ENCODE data around the gene KANSL1L.

The KANSL1L gene

DNA sequence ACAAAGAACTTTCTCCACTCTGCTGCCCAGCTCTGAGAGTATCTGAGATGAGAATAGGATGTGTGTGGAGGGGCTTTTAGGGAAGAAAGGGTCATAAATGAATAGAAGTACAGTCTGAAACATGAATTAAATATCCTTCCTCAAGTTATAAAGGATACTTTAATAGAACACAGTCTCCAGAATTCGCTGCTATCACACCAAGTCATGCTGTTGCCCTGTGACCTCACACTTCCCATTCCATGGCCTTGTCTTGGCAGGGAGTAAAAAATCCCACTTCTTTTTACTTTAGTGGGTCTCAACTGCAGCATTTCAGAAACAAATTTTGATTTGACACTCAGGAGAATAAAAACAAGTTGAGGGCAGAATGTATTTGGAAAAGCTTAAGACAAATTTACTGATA, 172.6 kb downstream of the KANSL1L start:
- no peak overlapping the region for H3K4me3 ChIP-seq (ENCODE audit: low read depth, low read length)
- H3K9ac ChIP-seq (ENCODE audit: low read length) = no peak overlapping the region
- H3K36me3 ChIP-seq (ENCODE audit: control insufficient read depth, insufficient read depth, low read length) = no peaks in the 10 kb centered on the region
- no peak overlapping the region for H3K27ac ChIP-seq (ENCODE audit: low read depth, low read length)
- H3K4me1 ChIP-seq (ENCODE audit: control insufficient read depth, insufficient read depth, low read length) = 0 out of 2 replicates have a peak, but pooled peaks cover 4% of the 10 kb centered on the region
- no peaks in the 10 kb centered on the region for H3K9me3 ChIP-seq (ENCODE audit: control insufficient read depth, insufficient read depth, low read depth, low read length)
- H3K27me3 ChIP-seq (ENCODE audit: control insufficient read depth, insufficient read depth, low read length) = no peaks in the 10 kb centered on the region

DNA sequence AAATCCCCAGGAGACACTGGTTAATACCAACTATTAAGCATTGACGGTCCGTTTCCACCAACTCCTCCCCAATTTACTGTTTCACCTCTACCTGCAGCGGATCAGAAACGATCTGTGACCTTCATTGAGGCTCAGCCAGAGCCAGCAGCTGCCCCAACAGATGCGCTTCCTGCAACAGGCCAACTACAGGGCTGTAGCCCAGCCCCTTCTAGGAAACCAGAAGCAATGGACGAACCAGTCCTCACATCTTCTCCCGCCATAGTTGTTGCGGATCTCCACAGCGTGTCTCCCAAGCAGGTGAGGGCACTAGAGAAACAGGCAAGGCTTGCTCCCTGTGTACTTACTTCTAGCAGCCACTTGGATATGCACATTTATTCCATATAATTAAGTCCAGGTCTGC, 177.2 kb downstream of the KANSL1L start:
- H3K36me3 ChIP-seq (ENCODE audit: control insufficient read depth, insufficient read depth, low read length) = no peaks in the 10 kb centered on the region
- H3K4me3 ChIP-seq (ENCODE audit: low read depth, low read length) = no peak overlapping the region
- no peaks in the 10 kb centered on the region for H3K27me3 ChIP-seq (ENCODE audit: control insufficient read depth, insufficient read depth, low read length)
- H3K4me1 ChIP-seq (ENCODE audit: control insufficient read depth, insufficient read depth, low read length) = no peaks in the 10 kb centered on the region
- H3K27ac ChIP-seq (ENCODE audit: low read depth, low read length) = no peak overlapping the region
- no peaks in the 10 kb centered on the region for H3K9me3 ChIP-seq (ENCODE audit: control insufficient read depth, insufficient read depth, low read depth, low read length)
- no peak overlapping the region for H3K9ac ChIP-seq (ENCODE audit: low read length)

DNA sequence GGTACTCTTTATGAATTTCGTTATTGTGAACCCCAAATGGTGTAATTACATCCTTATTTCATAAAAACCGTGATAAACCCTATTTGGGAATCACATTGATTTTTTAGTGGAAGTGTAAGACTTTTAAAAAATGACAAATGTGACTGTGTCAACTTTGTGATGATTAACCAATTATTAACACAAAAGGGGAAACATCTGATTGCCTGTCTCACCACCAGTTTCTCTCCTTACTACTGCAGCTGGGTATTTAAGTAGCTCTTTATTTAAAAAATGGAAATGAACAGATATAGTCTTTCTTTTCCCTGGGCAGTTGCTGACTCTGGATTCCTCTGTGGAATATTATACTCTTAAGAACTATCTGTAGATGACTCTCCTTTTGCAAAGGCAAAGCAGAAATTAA, 180.4 kb downstream of the KANSL1L start:
- Histone ChIP-seq H3K9me3 (ENCODE audit: control insufficient read depth, insufficient read depth, low read depth, low read length) (no peaks in the 10 kb centered on the region), H3K27ac (ENCODE audit: low read depth, low read length) (no peak overlapping the region), H3K4me3 (ENCODE audit: low read depth, low read length) (no peak overlapping the region), H3K36me3 (ENCODE audit: control insufficient read depth, insufficient read depth, low read length) (no peaks in the 10 kb centered on the region), H3K9ac (ENCODE audit: low read length) (no peak overlapping the region), H3K27me3 (ENCODE audit: control insufficient read depth, insufficient read depth, low read length) (no peaks in the 10 kb centered on the region), H3K4me1 (ENCODE audit: control insufficient read depth, insufficient read depth, low read length) (no peaks in the 10 kb centered on the region)

- Histone ChIP-seq H3K9me3 (ENCODE audit: control insufficient read depth, insufficient read depth, low read depth, low read length) (no peaks in the 10 kb centered on the region), H3K4me3 (ENCODE audit: low read depth, low read length) (no peak overlapping the region), H3K36me3 (ENCODE audit: control insufficient read depth, insufficient read depth, low read length) (no peaks in the 10 kb centered on the region), H3K27ac (ENCODE audit: low read depth, low read length) (no peak overlapping the region), H3K27me3 (ENCODE audit: control insufficient read depth, insufficient read depth, low read length) (no peaks in the 10 kb centered on the region), H3K9ac (ENCODE audit: low read length) (no peak overlapping the region), H3K4me1 (ENCODE audit: control insufficient read depth, insufficient read depth, low read length) (no peaks in the 10 kb centered on the region)
Measured at GRCh38 chr2:209988010-209988409, 183.2 kb downstream of the KANSL1L start.

- Histone ChIP-seq H3K9ac (ENCODE audit: low read length) (no peak overlapping the region), H3K9me3 (ENCODE audit: control insufficient read depth, insufficient read depth, low read depth, low read length) (no peaks in the 10 kb centered on the region), H3K4me1 (ENCODE audit: control insufficient read depth, insufficient read depth, low read length) (no peaks in the 10 kb centered on the region), H3K27ac (ENCODE audit: low read depth, low read length) (no peak overlapping the region), H3K27me3 (ENCODE audit: control insufficient read depth, insufficient read depth, low read length) (no peaks in the 10 kb centered on the region), H3K36me3 (ENCODE audit: control insufficient read depth, insufficient read depth, low read length) (no peaks in the 10 kb centered on the region), H3K4me3 (ENCODE audit: low read depth, low read length) (no peak overlapping the region)
Measured at GRCh38 chr2:209986415-209986814, 184.8 kb downstream of the KANSL1L start.

DNA sequence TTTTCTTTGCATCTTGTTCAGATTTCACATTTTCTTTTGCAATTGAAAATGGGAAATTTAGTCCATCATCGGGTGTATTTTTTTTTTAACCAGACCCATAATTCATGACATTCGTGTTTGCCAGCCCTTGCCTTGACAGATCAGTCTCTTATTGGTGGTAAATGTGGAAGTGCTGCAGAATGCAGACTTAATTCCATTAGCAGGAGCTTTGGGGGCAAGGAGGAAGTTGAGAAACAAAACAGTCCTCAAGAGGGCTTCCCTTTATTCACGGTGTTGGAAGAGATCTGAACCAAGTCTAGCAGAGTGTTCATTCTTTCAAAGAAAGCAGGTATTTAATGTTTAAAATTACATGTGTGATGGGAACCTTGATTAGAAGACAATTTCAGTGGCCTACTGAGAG, 185.3 kb downstream of the KANSL1L start:
- no peak overlapping the region for H3K4me3 ChIP-seq (ENCODE audit: low read depth, low read length)
- no peak overlapping the region for H3K9ac ChIP-seq (ENCODE audit: low read length)
- H3K9me3 ChIP-seq (ENCODE audit: control insufficient read depth, insufficient read depth, low read depth, low read length) = no peaks in the 10 kb centered on the region
- no peak overlapping the region for H3K27ac ChIP-seq (ENCODE audit: low read depth, low read length)
- H3K4me1 ChIP-seq (ENCODE audit: control insufficient read depth, insufficient read depth, low read length) = no peaks in the 10 kb centered on the region
- no peaks in the 10 kb centered on the region for H3K36me3 ChIP-seq (ENCODE audit: control insufficient read depth, insufficient read depth, low read length)
- H3K27me3 ChIP-seq (ENCODE audit: control insufficient read depth, insufficient read depth, low read length) = no peaks in the 10 kb centered on the region

DNA sequence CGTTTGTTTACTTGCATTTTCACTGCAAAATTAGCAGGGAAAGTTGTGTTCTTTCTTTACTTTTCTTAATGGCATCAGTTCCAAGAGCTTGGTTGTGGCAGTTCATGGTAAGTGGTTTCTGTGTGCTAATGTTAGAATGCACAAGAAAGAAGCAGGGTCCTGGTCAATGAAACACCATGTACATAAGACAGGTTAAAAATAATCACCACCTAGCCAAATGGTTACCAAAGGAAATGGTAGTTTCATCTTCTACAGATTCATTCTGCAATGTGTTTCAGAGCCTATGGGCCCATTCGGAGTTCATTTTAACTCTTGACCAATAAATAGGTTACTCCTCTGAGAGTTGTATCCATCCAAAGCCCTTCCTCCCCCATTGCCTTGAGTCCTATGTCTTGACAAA, 186.9 kb downstream of the KANSL1L start:
- Histone ChIP-seq H3K9ac (ENCODE audit: low read length) (no peak overlapping the region), H3K36me3 (ENCODE audit: control insufficient read depth, insufficient read depth, low read length) (no peaks in the 10 kb centered on the region), H3K27me3 (ENCODE audit: control insufficient read depth, insufficient read depth, low read length) (no peaks in the 10 kb centered on the region), H3K4me3 (ENCODE audit: low read depth, low read length) (no peak overlapping the region), H3K4me1 (ENCODE audit: control insufficient read depth, insufficient read depth, low read length) (no peaks in the 10 kb centered on the region), H3K27ac (ENCODE audit: low read depth, low read length) (no peak overlapping the region), H3K9me3 (ENCODE audit: control insufficient read depth, insufficient read depth, low read depth, low read length) (no peaks in the 10 kb centered on the region)

GRCh38 chr2:209977386-209978239, 193.6 kb downstream of the KANSL1L start:
- Histone ChIP-seq H3K27me3 (ENCODE audit: control insufficient read depth, insufficient read depth, low read length) (0 out of 2 replicates have a peak, but pooled peaks cover 3% of the 10 kb centered on the region), H3K27ac (ENCODE audit: low read depth, low read length) (no peak overlapping the region), H3K4me1 (ENCODE audit: control insufficient read depth, insufficient read depth, low read length) (no peaks in the 10 kb centered on the region), H3K4me3 (ENCODE audit: low read depth, low read length) (no peak overlapping the region), H3K9me3 (ENCODE audit: control insufficient read depth, insufficient read depth, low read depth, low read length) (no peaks in the 10 kb centered on the region), H3K9ac (ENCODE audit: low read length) (no peak overlapping the region), H3K36me3 (ENCODE audit: control insufficient read depth, insufficient read depth, low read length) (no peaks in the 10 kb centered on the region)

GRCh38 chr2:209976698-209977385, 194.4 kb downstream of the KANSL1L start:
- no peaks in the 10 kb centered on the region for H3K4me1 ChIP-seq (ENCODE audit: control insufficient read depth, insufficient read depth, low read length)
- H3K27me3 ChIP-seq (ENCODE audit: control insufficient read depth, insufficient read depth, low read length) = 0 out of 2 replicates have a peak, but pooled peaks cover 3% of the 10 kb centered on the region
- H3K36me3 ChIP-seq (ENCODE audit: control insufficient read depth, insufficient read depth, low read length) = no peaks in the 10 kb centered on the region
- no peak overlapping the region for H3K9ac ChIP-seq (ENCODE audit: low read length)
- H3K27ac ChIP-seq (ENCODE audit: low read depth, low read length) = no peak overlapping the region
- H3K9me3 ChIP-seq (ENCODE audit: control insufficient read depth, insufficient read depth, low read depth, low read length) = no peaks in the 10 kb centered on the region
- no peak overlapping the region for H3K4me3 ChIP-seq (ENCODE audit: low read depth, low read length)

DNA sequence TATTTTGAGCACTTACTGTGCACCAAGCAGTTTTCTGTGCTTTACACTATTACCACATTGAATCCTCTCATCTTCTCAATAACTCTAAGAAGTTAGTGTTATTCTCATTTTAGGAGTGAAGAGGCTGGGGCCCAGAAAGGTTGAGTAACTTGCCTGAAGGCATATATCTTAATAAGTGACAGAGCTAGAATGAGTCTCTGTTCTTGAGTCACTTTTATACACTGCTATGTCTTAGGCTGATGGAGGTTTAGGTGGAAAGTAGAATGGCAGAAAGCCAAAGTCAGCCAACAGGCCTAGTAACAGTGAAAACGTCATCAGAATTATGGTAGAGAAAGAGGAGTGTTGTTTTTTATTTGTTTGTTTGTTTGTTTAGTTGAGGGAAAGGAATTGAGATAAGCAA, 196.6 kb downstream of the KANSL1L start:
- H3K27ac ChIP-seq (ENCODE audit: low read depth, low read length) = no peak overlapping the region
- no peaks in the 10 kb centered on the region for H3K4me1 ChIP-seq (ENCODE audit: control insufficient read depth, insufficient read depth, low read length)
- no peak overlapping the region for H3K4me3 ChIP-seq (ENCODE audit: low read depth, low read length)
- H3K9me3 ChIP-seq (ENCODE audit: control insufficient read depth, insufficient read depth, low read depth, low read length) = no peaks in the 10 kb centered on the region
- H3K27me3 ChIP-seq (ENCODE audit: control insufficient read depth, insufficient read depth, low read length) = 0 out of 2 replicates have a peak, but pooled peaks cover 3% of the 10 kb centered on the region
- H3K9ac ChIP-seq (ENCODE audit: low read length) = no peak overlapping the region
- H3K36me3 ChIP-seq (ENCODE audit: control insufficient read depth, insufficient read depth, low read length) = no peaks in the 10 kb centered on the region

DNA sequence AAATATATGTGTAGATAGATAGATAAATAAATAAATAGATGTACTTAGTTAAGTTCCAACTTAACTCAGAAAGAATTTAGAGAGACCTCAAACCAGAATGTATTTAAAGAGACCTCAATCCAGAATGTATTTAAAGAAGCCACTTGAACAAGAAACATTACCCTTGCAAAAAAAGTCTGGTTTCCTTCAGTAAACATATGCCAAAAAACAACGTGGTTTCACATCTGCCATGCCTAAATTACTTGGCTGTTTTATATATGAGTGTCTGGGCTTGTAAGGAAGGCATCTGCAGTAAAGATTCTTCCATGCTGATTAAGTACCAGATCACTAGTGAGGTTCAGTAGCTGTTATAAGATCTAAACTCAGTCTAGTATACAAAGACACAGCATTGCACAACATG, 197.9 kb downstream of the KANSL1L start:
- Histone ChIP-seq H3K9ac (ENCODE audit: low read length) (no peak overlapping the region), H3K27me3 (ENCODE audit: control insufficient read depth, insufficient read depth, low read length) (0 out of 2 replicates have a peak, but pooled peaks cover 3% of the 10 kb centered on the region), H3K9me3 (ENCODE audit: control insufficient read depth, insufficient read depth, low read depth, low read length) (no peaks in the 10 kb centered on the region), H3K36me3 (ENCODE audit: control insufficient read depth, insufficient read depth, low read length) (no peaks in the 10 kb centered on the region), H3K4me3 (ENCODE audit: low read depth, low read length) (no peak overlapping the region), H3K4me1 (ENCODE audit: control insufficient read depth, insufficient read depth, low read length) (no peaks in the 10 kb centered on the region), H3K27ac (ENCODE audit: low read depth, low read length) (no peak overlapping the region)
